ENCODE data around the gene VASP. TPM values are rescaled to one million over a fixed set of nuclear protein-coding genes. Genes with fewer than 3 reads are reported as not detected.

VASP gene
- polyA plus RNA-seq, 12 donors: 42.2 to 71.3 (median 52.1) TPM; not detected in 1

- DNase-seq: no peak
Observed at GRCh38 chr19:45472563-45473366, 34.5 kb upstream of the VASP start.

- no peak for DNase-seq
Observed at GRCh38 chr19:45473367-45473681, 34.0 kb upstream of the VASP start.

- no peak for DNase-seq
Observed at GRCh38 chr19:45473682-45474605, 33.3 kb upstream of the VASP start.

- no peak for DNase-seq
Observed at GRCh38 chr19:45474606-45475521, 32.4 kb upstream of the VASP start.

GRCh38 chr19:45475537-45476291, 31.6 kb upstream of the VASP start:
- no peak for DNase-seq

GRCh38 chr19:45476304-45476703, 31.0 kb upstream of the VASP start:
- DNase-seq: no peak

GRCh38 chr19:45477186-45477585, 30.1 kb upstream of the VASP start:
- no peak for DNase-seq

GRCh38 chr19:45477713-45478453, 29.4 kb upstream of the VASP start:
- no peak for DNase-seq

- peak; percentile 92 for DNase-seq
Observed at GRCh38 chr19:45478454-45479238, 28.6 kb upstream of the VASP start.

- no peak for DNase-seq
Observed at GRCh38 chr19:45483033-45483432, 24.2 kb upstream of the VASP start.

- DNase-seq: no peak
Observed at GRCh38 chr19:45484273-45484945, 22.9 kb upstream of the VASP start.

- peak; percentile 94 for DNase-seq
Observed at GRCh38 chr19:45485305-45486077, 21.8 kb upstream of the VASP start.

GRCh38 chr19:45488708-45489107, 18.6 kb upstream of the VASP start:
- no peak for DNase-seq

- no peak for DNase-seq
Observed at GRCh38 chr19:45489216-45489855, 17.9 kb upstream of the VASP start.

GRCh38 chr19:45492137-45492626, 15.1 kb upstream of the VASP start:
- no peak for DNase-seq

GRCh38 chr19:45492627-45493470, 14.4 kb upstream of the VASP start:
- peak; percentile 78 for DNase-seq

Measured in muscle of arm (tissue), 12 donors.